Activated B cell treated with CpG ODN at 0.5 μM for 24 hours (primary cell): ENCODE data around the gene NMUR1. TPM values are rescaled to one million over a fixed set of nuclear protein-coding genes. Genes with fewer than 3 reads are reported as not detected.

ENCODE experiments used
- ATAC-seq: fragments of 200-7000 bp; cut with Tn5 transposase; one replicate; pipeline ENCODE4 v1.10.0; 2021; ENCODE audit warnings: low read depth, mild to moderate bottlenecking, moderate library complexity
- CTCF ChIA-PET: fragments of 350-600 bp; sonication (Branson Sonifier 250); formaldehyde crosslinking; loops from one replicate; lab custom pipeline; 2021; ENCODE audit warnings: antibody characterized with exemption; lab: Charles Lee
- POLR2A ChIA-PET: fragments of 350-600 bp; sonication (Branson Sonifier 250); formaldehyde crosslinking; loops from one replicate; lab custom pipeline; 2021; ENCODE audit warnings: antibody characterized with exemption; lab: Charles Lee
- DNase-seq: peaks from one replicate; pipeline ENCODE4 v3.0.0; 2022
- H3K27ac Mint-ChIP-seq: one replicate; pipeline ENCODE4 v1.8.0; 2020; ENCODE audit warnings: mixed read lengths
- H3K27me3 Mint-ChIP-seq: one replicate; pipeline ENCODE4 v1.8.0; 2021; ENCODE audit warnings: mixed read lengths
- H3K36me3 Mint-ChIP-seq: one replicate; pipeline ENCODE4 v1.8.0; 2021; ENCODE audit warnings: low read depth, mixed read lengths
- H3K4me1 Mint-ChIP-seq: one replicate; pipeline ENCODE4 v1.8.0; 2021; ENCODE audit warnings: mixed read lengths
- H3K4me3 Mint-ChIP-seq: one replicate; pipeline ENCODE4 v1.8.0; 2020; ENCODE audit warnings: mild to moderate bottlenecking, mixed read lengths
- H3K9me3 Mint-ChIP-seq: one replicate; pipeline ENCODE4 v1.8.0; 2020; ENCODE audit warnings: mixed read lengths
- CTCF ChIP-seq: fragments of 200-600 bp; IDR thresholded peaks from one replicate; pipeline ENCODE4 v1.8.0; 2022; ENCODE audit warnings: antibody characterized with exemption, mild to moderate bottlenecking
- intact Hi-C: fragments of 100-400 bp; cut with micrococcal nuclease; formaldehyde crosslinking; loops from one replicate; pipeline ENCODE4 v1.15.1; 2024
- total RNA-seq: library from RNA; stranded (reverse); gene quantifications from 2 replicates; pipeline ENCODE4 v1.2.3, GENCODE V29; 2022

NMUR1 gene
- total RNA-seq, 1 donor from 2014 or later = not detected

GRCh38 chr2:231515603-231516002 is 14.6 kb downstream of the NMUR1 start:
- Mint-ChIP-seq H3K36me3 (peaks cover 5% of the 10 kb centered on the region), H3K4me1 (peaks cover 13% of the 10 kb centered on the region), H3K4me3 (no peak overlapping the region), H3K9me3 (no peaks in the 10 kb centered on the region), H3K27me3 (no peaks in the 10 kb centered on the region), H3K27ac (no peak overlapping the region)
- intact Hi-C loops = loop anchor here (2.0 kb wide), 2 partner anchors 191 to 265 kb away; partner anchors contain the start of gene PDE6D
- CTCF ChIA-PET = interaction anchor here (1.0 to 1.7 kb wide), 3 partner anchors 16 to 160 kb away, joined by 3 to 5 read pairs (median 4); partner anchors contain the start of gene NCL
- DNase-seq = no peak
- ATAC-seq = no peak
- TF ChIP-seq CTCF = no peak
- POLR2A ChIA-PET = interaction anchor here (1.9 to 4.5 kb wide), 3 partner anchors 33 to 97 kb away, joined by 12 to 50 read pairs (median 13); partner anchors contain the start of gene NCL

GRCh38 chr2:231514951-231515297 is 15.3 kb downstream of the NMUR1 start:
- Mint-ChIP-seq H3K9me3 (no peaks in the 10 kb centered on the region), H3K4me1 (peaks cover 13% of the 10 kb centered on the region), H3K27ac (peak overlapping the region; percentile 96), H3K4me3 (peak overlapping the region; percentile 92), H3K27me3 (no peaks in the 10 kb centered on the region), H3K36me3 (peaks cover 5% of the 10 kb centered on the region)
- no peak for DNase-seq
- TF ChIP-seq CTCF = no peak
- POLR2A ChIA-PET = interaction anchor here (1.9 to 4.5 kb wide), 3 partner anchors 32 to 98 kb away, joined by 12 to 50 read pairs (median 13); partner anchors contain the start of gene NCL
- intact Hi-C loops = loop anchor here (1.0 to 2.0 kb wide), 6 partner anchors 33 to 266 kb away; partner anchors contain the start of genes NCL and PDE6D
- CTCF ChIA-PET = interaction anchor here (1.0 to 1.7 kb wide), 4 partner anchors 17 to 160 kb away, joined by 3 to 5 read pairs (median 4); partner anchors contain the start of gene NCL
- no peak for ATAC-seq

GRCh38 chr2:231514225-231514950 is 15.9 kb downstream of the NMUR1 start:
- CTCF ChIA-PET = interaction anchor here (1.0 to 1.7 kb wide), 5 partner anchors 17 to 161 kb away, joined by 3 to 5 read pairs (median 4); partner anchors contain the start of gene NCL
- peak; percentile 99 for ATAC-seq
- intact Hi-C loops = loop anchor here (1.0 to 2.0 kb wide), 6 partner anchors 32 to 266 kb away; partner anchors contain the start of genes NCL and PDE6D

GRCh38 chr2:231513746-231514224 is 16.5 kb downstream of the NMUR1 start:
- Mint-ChIP-seq H3K4me1 (peaks cover 13% of the 10 kb centered on the region), H3K27me3 (no peaks in the 10 kb centered on the region), H3K27ac (peak overlapping the region; percentile 96), H3K36me3 (peaks cover 5% of the 10 kb centered on the region), H3K4me3 (peak overlapping the region; percentile 92), H3K9me3 (no peaks in the 10 kb centered on the region)
- ChIA-PET POLR2A (interaction anchor here (0.6 to 4.5 kb wide), 10 partner anchors 31 to 281 kb away, joined by 3 to 50 read pairs (median 4); partner anchors contain the start of genes NCL and PTMA), CTCF (interaction anchor here (1.0 to 1.7 kb wide), 2 partner anchors 30 to 162 kb away, joined by 3 to 5 read pairs; no protein-coding TSS in a partner anchor)
- intact Hi-C loops = loop anchor here (1.0 to 2.0 kb wide), 6 partner anchors 31 to 267 kb away; partner anchors contain the start of genes NCL and PDE6D
- TF ChIP-seq CTCF = no peak
- DNase-seq (no peak), ATAC-seq (no peak)

More at GRCh38 chr2:231514225-231514950, 15.9 kb downstream of the NMUR1 start:
- DNase-seq = peak; percentile 97
- peak overlapping the region; percentile 96 for H3K27ac Mint-ChIP-seq
- H3K27me3 Mint-ChIP-seq = no peaks in the 10 kb centered on the region
- peak overlapping the region; percentile 92 for H3K4me3 Mint-ChIP-seq
- POLR2A ChIA-PET = interaction anchor here (0.6 to 4.5 kb wide), 10 partner anchors 31 to 282 kb away, joined by 3 to 50 read pairs (median 4); partner anchors contain the start of genes NCL and PTMA
- peaks cover 5% of the 10 kb centered on the region for H3K36me3 Mint-ChIP-seq
- H3K9me3 Mint-ChIP-seq = no peaks in the 10 kb centered on the region
- no peak for TF ChIP-seq CTCF
- H3K4me1 Mint-ChIP-seq = peaks cover 13% of the 10 kb centered on the region
